Activated CD8-positive, alpha-beta memory T cell treated with anti-CD3 and anti-CD28 coated beads, Interleukin-2, amount 50 U/mL, for 4 hours (primary cell): ENCODE results near the gene PAGE4.

Experiments
- DNase-seq: peaks from one replicate; pipeline ENCODE4 v3.0.0-alpha.2; 2020

The PAGE4 gene

GRCh38 chrX:49877397-49878101 lies 48.4 kb downstream of the PAGE4 start:
- DNase-seq = no peak

GRCh38 chrX:49878128-49878833 lies 49.2 kb downstream of the PAGE4 start:
- DNase-seq = no peak

GRCh38 chrX:49878834-49879655 lies 49.9 kb downstream of the PAGE4 start, which contains the start of gene USP27X:
Gene USP27X (plus strand): TSS chrX:49879484. CDS start chrX:49880308, 824 bp downstream.
- DNase-seq = peak; percentile 79

GRCh38 chrX:49879656-49880277 lies 50.7 kb downstream of the PAGE4 start:
- DNase-seq = no peak

GRCh38 chrX:49880668-49881067 lies 51.6 kb downstream of the PAGE4 start:
- no peak for DNase-seq
